Measurements from ENCODE around the gene WDR75. TPM values are rescaled to one million over a fixed set of nuclear protein-coding genes. Genes with fewer than 3 reads are reported as not detected.
"Not testable (repeated sequence)": the region's sequence is repeated elsewhere in the genome, so short reads cannot be mapped to it uniquely, and the experiment has no call there.

WDR75 gene
- total RNA-seq, 3 donors from 2014 or later, result 20.6 to 28.4 (median 24.6) TPM

GRCh38 chr2:189426886-189427285, 14.4 kb upstream of the WDR75 start:
- intact Hi-C loops (cut with DNase I, micrococcal nuclease), result no loop called here
- no peak for TF ChIP-seq CTCF (IDR thresholded peaks at IDR 0.05)
- Histone ChIP-seq H3K4me3 (no peak overlapping the region), H3K9me3 (no peaks in the 10 kb centered on the region), H3K36me3 (ENCODE audit: low read depth) (no peaks in the 10 kb centered on the region), H3K4me1 (ENCODE audit: low read depth) (no peaks in the 10 kb centered on the region)
- ATAC-seq, result no peak
- no peak for DNase-seq

- H3K4me1 ChIP-seq (ENCODE audit: low read depth), result no peaks in the 10 kb centered on the region
- ATAC-seq, result no peak
These were observed 13.4 kb upstream of the WDR75 start for GRCh38 chr2:189427872-189428271.

GRCh38 chr2:189430448-189430847, 10.8 kb upstream of the WDR75 start:
- H3K4me3 ChIP-seq; DNase-seq; H3K4me1 ChIP-seq (ENCODE audit: low read depth); ATAC-seq; H3K36me3 ChIP-seq (ENCODE audit: low read depth); intact Hi-C loops (cut with DNase I, micrococcal nuclease); H3K9me3 ChIP-seq: not testable (repeated sequence)

More at GRCh38 chr2:189427872-189428271, 13.4 kb upstream of the WDR75 start:
- intact Hi-C loops (cut with DNase I, micrococcal nuclease), result no loop called here
- no peak for DNase-seq
- H3K36me3 ChIP-seq (ENCODE audit: low read depth), result no peaks in the 10 kb centered on the region
- no peak for TF ChIP-seq CTCF (IDR thresholded peaks at IDR 0.05)
- no peaks in the 10 kb centered on the region for H3K9me3 ChIP-seq
- no peak overlapping the region for H3K4me3 ChIP-seq

- DNase-seq, ATAC-seq: not testable (repeated sequence)
These were observed 5.5 kb upstream of the WDR75 start for GRCh38 chr2:189435803-189436202.

GRCh38 chr2:189437926-189438325, 3.3 kb upstream of the WDR75 start:
- Histone ChIP-seq H3K36me3 (ENCODE audit: low read depth) (no peaks in the 10 kb centered on the region), H3K9me3 (no peaks in the 10 kb centered on the region), H3K4me1 (ENCODE audit: low read depth) (peaks cover 13% of the 10 kb centered on the region), H3K4me3 (no peak overlapping the region)
- no peak for TF ChIP-seq CTCF (IDR thresholded peaks at IDR 0.05)
- DNase-seq (no peak), ATAC-seq (no peak)
- intact Hi-C loops (cut with DNase I, micrococcal nuclease), result no loop called here

More at GRCh38 chr2:189435803-189436202, 5.5 kb upstream of the WDR75 start:
- H3K4me1 ChIP-seq (ENCODE audit: low read depth); H3K9me3 ChIP-seq; H3K36me3 ChIP-seq (ENCODE audit: low read depth); intact Hi-C loops (cut with DNase I, micrococcal nuclease); H3K4me3 ChIP-seq: not testable (repeated sequence)

- DNase-seq (no peak), ATAC-seq (no peak)
- Histone ChIP-seq H3K4me3 (no peak overlapping the region), H3K4me1 (ENCODE audit: low read depth) (peaks cover 13% of the 10 kb centered on the region), H3K9me3 (no peaks in the 10 kb centered on the region), H3K36me3 (ENCODE audit: low read depth) (no peaks in the 10 kb centered on the region)
- TF ChIP-seq CTCF (IDR thresholded peaks at IDR 0.05), result no peak
- intact Hi-C loops (cut with DNase I, micrococcal nuclease), result no loop called here
These were observed 1.9 kb upstream of the WDR75 start for GRCh38 chr2:189439342-189439741.

- Histone ChIP-seq H3K36me3 (ENCODE audit: low read depth) (no peaks in the 10 kb centered on the region), H3K4me1 (ENCODE audit: low read depth) (peaks cover 13% of the 10 kb centered on the region), H3K4me3 (peak overlapping the region; percentile 47), H3K9me3 (no peaks in the 10 kb centered on the region)
- peak in 1 of 3 donors; percentile 56 for DNase-seq
- no peak for TF ChIP-seq CTCF (IDR thresholded peaks at IDR 0.05)
- peak; percentile 43 for ATAC-seq
- intact Hi-C loops (cut with DNase I, micrococcal nuclease), result no loop called here
These were observed 679 bp upstream of the WDR75 start for GRCh38 chr2:189440644-189440946.

Data from mucosa of descending colon (tissue), 3 donors.